Mucosa of rectum (tissue), 2 donors: Measurements from ENCODE around the gene ADCY2.

Experiments used
- H3K27ac ChIP-seq, 2 donors: one replicate each; pipeline ENCODE4 v1.7.0; 2013; ENCODE audit warnings: inconsistent platforms in 2 of 2, low read depth in 2 of 2, low read length in 2 of 2
- H3K27me3 ChIP-seq, 2 donors: one replicate each; pipeline ENCODE4 v1.7.0; 2013; ENCODE audit warnings: low read length in 2 of 2; ENCODE audit not compliant: control insufficient read depth in 2 of 2, insufficient read depth in 2 of 2
- H3K36me3 ChIP-seq, 2 donors: one replicate each; pipeline ENCODE4 v1.7.0; 2013; ENCODE audit warnings: low read length in 2 of 2; ENCODE audit not compliant: control insufficient read depth in 2 of 2, insufficient read depth in 2 of 2
- H3K4me1 ChIP-seq, 2 donors: one replicate each; pipeline ENCODE4 v1.7.0; 2013; ENCODE audit warnings: low read length in 2 of 2, mild to moderate bottlenecking in 1 of 2; ENCODE audit not compliant: control insufficient read depth in 2 of 2, insufficient read depth in 2 of 2
- H3K4me3 ChIP-seq, 2 donors: one replicate each; pipeline ENCODE4 v1.7.0; 2013; ENCODE audit warnings: low read length in 2 of 2
- H3K9ac ChIP-seq, 2 donors: one replicate each; pipeline ENCODE4 v1.7.0; 2013; ENCODE audit warnings: low read length in 2 of 2, low read depth in 1 of 2, mild to moderate bottlenecking in 1 of 2
- H3K9me3 ChIP-seq, 2 donors: one replicate each; pipeline ENCODE4 v1.7.0; 2013; ENCODE audit warnings: low read length in 2 of 2; ENCODE audit not compliant: control insufficient read depth in 2 of 2
- donor health status: healthy.
- donor health status: Normal muscosa, but diverticular disease.

Gene ADCY2

DNA sequence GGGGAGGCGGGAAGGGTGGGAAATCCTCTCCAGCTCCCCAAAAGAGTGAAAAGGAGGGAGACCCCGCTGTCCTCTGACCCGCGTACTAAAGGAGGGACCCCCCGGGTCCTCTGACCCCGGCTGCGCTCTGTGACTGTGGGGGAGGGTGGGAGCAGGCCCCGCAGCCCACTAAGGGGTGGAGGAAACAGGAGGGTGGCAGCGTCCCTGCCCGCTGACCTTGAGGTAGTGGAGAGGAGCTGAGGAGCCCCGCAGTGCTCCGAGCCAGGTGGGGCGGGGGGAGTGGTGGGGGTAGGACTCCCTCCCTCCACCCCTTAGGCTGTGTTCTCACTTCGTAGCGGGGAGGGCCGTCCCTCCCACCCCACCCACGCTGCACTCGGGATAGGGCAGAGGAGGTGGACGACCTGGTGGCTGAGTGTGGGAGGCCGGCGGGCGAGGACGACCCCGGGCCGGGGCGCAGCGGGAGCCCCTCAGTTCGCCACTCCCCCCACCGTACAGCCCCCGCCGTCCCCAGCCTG is 449 bp upstream of the ADCY2 start:
- Histone ChIP-seq H3K36me3 (no peaks in the 10 kb centered on the region), H3K9ac (no peak overlapping the region), H3K4me3 (peak overlapping the region in 1 of 2 donors; percentile 23), H3K9me3 (no peaks in the 10 kb centered on the region), H3K27ac (no peak overlapping the region), H3K27me3 (peaks cover 27 to 32% of the 10 kb centered on the region in 2 donors), H3K4me1 (peaks cover 3 to 10% of the 10 kb centered on the region in 2 donors)

DNA sequence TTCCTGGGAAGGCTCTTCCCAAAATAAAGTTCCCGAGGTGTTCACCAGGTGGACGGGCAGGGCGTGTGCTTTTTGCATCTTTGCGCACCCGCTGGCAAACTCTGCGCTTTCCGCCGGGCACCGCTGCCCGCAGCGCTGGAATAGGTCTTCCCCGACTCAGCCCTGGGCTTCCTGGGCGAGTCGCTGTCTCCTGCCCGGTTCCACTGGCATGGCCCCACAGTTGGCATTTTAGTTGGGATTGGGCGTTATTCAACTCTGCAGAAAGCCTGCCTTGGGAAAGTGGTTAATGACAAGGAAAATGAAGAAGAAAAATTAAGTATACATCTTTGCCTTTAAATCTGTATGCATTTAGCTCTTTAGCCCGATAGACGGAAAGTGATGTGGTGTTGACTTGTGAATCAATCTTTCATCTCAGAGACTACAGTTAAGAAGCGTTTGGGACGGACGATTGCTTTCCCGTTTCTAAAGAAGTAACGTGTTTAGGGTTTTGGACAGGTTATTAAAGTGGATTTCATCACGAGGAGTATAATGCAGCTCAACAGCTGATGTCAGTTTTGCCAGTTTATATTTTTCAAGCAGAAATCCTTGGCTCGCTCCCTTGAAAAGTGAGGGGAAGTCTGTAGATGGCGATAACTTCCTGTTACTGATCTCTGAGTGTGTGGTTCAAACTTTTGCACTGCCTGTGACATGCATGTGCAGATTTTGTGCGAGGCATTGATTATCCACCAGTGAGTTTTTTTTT is 946 bp downstream of the ADCY2 start:
- Histone ChIP-seq H3K27me3 (peaks cover 27 to 32% of the 10 kb centered on the region in 2 donors), H3K9ac (no peak overlapping the region), H3K4me1 (peaks cover 3% of the 10 kb centered on the region in 2 donors), H3K36me3 (no peaks in the 10 kb centered on the region), H3K4me3 (peak overlapping the region; percentile 30 to 62), H3K9me3 (no peaks in the 10 kb centered on the region), H3K27ac (no peak overlapping the region)

- Histone ChIP-seq H3K9ac (no peak overlapping the region), H3K9me3 (no peaks in the 10 kb centered on the region), H3K27me3 (peaks cover 27 to 32% of the 10 kb centered on the region in 2 donors), H3K4me3 (no peak overlapping the region), H3K36me3 (no peaks in the 10 kb centered on the region), H3K4me1 (no peaks in the 10 kb centered on the region), H3K27ac (no peak overlapping the region)
These were observed 2.0 kb downstream of the ADCY2 start for GRCh38 chr5:7397937-7398336.

DNA sequence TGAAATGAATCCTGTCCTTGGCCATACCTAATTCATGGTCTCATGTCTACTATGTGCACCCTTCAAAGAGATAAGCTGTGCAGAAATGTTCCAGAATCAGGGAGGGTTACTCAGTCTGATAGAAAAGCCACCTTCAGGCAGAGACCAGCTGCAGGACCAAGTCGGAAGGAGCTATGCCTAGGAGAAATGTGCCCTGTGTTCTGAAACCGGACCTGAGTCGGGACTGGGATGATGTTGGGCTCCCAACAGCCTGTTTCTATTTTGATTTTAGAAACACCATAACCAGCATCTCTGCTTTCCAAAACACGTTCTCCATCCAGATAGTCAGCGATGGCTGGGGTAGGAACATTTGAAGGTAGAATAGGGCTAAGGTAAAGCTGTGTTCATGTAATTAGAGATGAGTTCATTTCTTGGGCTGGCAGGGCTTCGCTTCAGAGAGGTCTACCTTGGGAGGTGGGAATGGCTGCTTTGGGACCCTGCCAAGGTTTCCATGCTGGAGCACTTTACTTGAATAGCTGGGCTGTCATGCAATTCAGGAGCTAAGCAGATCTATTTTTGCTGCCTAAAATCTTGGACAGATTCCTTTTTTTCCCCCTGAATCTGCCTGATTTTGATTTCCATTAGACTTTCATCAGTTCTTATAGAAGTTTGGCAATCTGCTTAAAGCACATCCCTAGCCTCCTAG is 2.8 kb downstream of the ADCY2 start:
- Histone ChIP-seq H3K4me1 (no peaks in the 10 kb centered on the region), H3K36me3 (no peaks in the 10 kb centered on the region), H3K4me3 (no peak overlapping the region), H3K9ac (no peak overlapping the region), H3K9me3 (no peaks in the 10 kb centered on the region), H3K27ac (no peak overlapping the region), H3K27me3 (peaks cover 27 to 32% of the 10 kb centered on the region in 2 donors)

GRCh38 chr5:7405277-7405676 is 9.3 kb downstream of the ADCY2 start:
- Histone ChIP-seq H3K27me3 (no peaks in the 10 kb centered on the region), H3K4me1 (no peaks in the 10 kb centered on the region), H3K4me3 (no peak overlapping the region), H3K9ac (no peak overlapping the region), H3K36me3 (no peaks in the 10 kb centered on the region), H3K27ac (no peak overlapping the region), H3K9me3 (no peaks in the 10 kb centered on the region)

DNA sequence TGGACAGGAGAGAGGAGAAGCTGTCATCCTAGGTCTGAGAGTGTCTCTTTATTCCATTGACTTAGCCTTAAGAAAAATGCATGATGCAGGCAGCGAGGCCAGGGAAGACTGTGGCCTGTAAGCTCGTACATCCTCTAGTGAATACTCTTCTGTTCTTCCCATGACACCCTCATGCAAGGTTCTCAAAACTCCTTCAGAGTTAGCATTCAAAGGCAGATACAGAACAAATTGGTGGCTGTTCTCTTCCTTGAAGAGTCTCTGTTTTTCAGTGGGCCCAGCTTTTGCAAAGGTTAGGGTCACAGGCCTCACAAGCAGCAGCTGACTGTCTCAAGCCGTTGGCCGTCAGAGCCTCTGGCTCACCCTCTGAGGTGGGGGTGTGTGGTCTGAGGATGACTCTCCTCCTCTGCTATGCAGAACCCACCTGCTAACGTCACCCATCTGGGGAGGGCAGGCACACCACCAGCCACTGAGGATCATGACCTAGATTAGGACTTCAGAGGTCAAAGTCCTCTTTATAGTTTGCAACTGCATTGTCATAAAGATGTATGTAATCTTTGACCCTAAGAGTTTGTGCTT is 15.1 kb downstream of the ADCY2 start:
- H3K9ac ChIP-seq: no peak overlapping the region
- no peak overlapping the region for H3K27ac ChIP-seq
- no peaks in the 10 kb centered on the region for H3K27me3 ChIP-seq
- H3K36me3 ChIP-seq: no peaks in the 10 kb centered on the region
- no peak overlapping the region for H3K4me3 ChIP-seq
- no peaks in the 10 kb centered on the region for H3K4me1 ChIP-seq
- H3K9me3 ChIP-seq: no peaks in the 10 kb centered on the region

- Histone ChIP-seq H3K4me1 (no peaks in the 10 kb centered on the region), H3K27ac (no peak overlapping the region), H3K9me3 (no peaks in the 10 kb centered on the region), H3K27me3 (no peaks in the 10 kb centered on the region), H3K9ac (no peak overlapping the region), H3K36me3 (no peaks in the 10 kb centered on the region), H3K4me3 (no peak overlapping the region)
These were observed 16.5 kb downstream of the ADCY2 start for GRCh38 chr5:7412409-7412808.

- Histone ChIP-seq H3K27me3 (no peaks in the 10 kb centered on the region), H3K27ac (no peak overlapping the region), H3K36me3 (no peaks in the 10 kb centered on the region), H3K4me3 (no peak overlapping the region), H3K9me3 (no peaks in the 10 kb centered on the region), H3K4me1 (no peaks in the 10 kb centered on the region), H3K9ac (no peak overlapping the region)
These were observed 19.2 kb downstream of the ADCY2 start for GRCh38 chr5:7415123-7415522.

DNA sequence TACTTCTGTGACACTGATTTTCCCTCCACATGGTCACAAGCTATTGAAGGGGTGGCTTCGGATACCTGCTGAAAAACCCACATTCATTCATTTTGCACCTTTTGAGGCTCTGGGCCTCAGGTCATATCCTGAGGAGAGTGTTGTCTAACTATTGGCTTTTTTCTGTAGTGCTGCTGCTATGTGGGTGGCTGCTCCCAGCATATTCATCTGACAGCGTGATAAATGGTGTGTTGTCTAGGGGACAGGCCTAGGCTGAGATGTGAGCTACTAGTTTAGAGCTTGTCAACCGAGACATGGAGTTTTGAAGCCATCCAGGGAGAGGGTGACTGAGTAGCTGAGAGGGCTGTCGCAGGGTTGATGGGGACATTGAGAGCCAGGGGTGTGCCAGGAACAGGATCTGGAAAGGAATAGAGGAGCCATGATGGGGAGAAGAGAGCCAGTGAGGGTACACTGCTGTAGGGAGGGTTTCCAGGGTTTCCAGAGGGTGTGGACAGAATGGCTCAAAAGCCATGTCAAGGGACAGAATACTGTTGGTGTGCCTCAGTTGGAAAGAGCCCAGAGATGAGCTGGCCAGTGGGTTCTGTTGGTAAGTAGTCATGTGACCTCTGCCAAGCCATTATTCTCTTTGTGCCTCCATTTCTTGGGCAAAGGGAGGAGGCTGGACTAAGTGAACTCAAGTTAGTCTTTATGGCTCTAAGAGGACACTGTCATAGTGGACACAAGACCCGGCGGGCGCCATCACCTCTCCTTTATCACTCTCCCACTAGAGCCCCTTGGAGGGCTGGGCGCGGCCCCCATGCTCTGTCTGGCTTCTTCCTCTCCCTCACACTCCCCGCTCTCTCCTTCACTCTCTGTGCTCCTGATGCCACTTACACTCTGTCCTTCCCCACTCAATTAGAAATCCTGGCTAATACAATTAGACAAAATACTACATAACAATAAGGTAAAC is 19.9 kb downstream of the ADCY2 start:
- Histone ChIP-seq H3K4me1 (no peaks in the 10 kb centered on the region), H3K36me3 (no peaks in the 10 kb centered on the region), H3K9me3 (no peaks in the 10 kb centered on the region), H3K4me3 (no peak overlapping the region), H3K27me3 (no peaks in the 10 kb centered on the region), H3K9ac (no peak overlapping the region), H3K27ac (no peak overlapping the region)
